GM18517 (cell line): Measurements from ENCODE around the gene PADI1.
"Not testable (repeated sequence)": the region's sequence is repeated elsewhere in the genome, so short reads cannot be mapped to it uniquely, and the experiment has no call there.

ENCODE experiments used
- ATAC-seq: cut with Tn5 transposase; IDR thresholded peaks from one replicate; pipeline ENCODE4 v1.9.1; 2021; ENCODE audit warnings: mild to moderate bottlenecking, moderate library complexity; ENCODE audit not compliant: unreplicated experiment

Gene PADI1

DNA sequence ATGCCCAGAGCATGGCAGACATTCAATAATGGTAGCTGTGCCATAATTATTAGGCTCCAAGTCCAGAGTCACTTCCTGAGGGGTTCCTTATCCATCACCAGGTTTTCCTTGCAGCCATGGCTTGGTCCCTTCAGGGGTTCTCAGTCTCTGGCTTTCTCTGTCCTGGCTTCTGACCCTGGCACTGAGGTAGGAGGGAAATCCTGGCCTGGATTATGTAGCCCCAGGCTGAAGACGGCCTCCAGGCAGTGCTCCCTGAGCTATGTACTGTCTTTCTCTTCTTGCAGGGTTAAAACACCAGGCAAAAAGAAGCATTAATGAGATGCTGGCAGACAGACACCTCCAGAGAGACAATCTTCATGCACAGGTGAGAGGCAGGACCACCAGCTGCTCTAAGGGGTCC, 34.5 kb downstream of the PADI1 start:
- no peak for ATAC-seq

DNA sequence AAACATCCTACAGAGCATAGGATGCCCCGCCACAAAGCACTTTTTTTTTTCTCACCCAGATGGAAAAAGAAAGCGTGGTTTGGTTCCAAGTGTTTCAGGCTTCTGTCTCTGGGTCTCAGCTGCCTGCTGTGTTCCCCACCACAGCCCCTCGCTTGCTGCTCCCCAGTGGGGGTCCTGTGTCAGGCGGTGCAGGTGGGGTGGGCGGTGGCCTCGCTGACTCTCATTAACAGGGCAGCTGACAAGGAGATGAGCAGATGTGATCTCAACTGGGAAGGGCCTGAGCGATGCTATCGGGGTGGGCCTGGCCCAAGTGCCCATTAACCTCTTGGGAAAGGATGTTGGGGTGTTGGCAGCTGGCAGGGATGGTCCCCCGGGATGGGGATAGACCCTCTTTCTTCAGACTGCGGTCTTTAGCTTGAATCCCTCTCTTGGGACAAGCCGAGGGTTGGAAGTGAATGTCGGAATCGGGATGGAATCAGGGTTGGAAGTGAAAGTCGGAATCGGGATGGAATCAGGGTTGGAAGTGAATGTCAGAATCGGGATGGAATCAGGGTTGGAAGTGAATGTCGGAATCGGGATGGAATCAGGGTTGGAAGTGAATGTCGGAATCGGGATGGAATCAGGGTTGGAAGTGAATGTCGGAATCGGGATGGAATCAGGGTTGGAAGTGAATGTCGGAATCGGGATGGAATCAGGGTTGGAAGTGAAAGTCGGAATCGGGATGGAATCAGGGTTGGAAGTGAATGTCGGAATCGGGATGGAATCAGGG, 36.3 kb downstream of the PADI1 start:
- not testable (repeated sequence) for ATAC-seq

DNA sequence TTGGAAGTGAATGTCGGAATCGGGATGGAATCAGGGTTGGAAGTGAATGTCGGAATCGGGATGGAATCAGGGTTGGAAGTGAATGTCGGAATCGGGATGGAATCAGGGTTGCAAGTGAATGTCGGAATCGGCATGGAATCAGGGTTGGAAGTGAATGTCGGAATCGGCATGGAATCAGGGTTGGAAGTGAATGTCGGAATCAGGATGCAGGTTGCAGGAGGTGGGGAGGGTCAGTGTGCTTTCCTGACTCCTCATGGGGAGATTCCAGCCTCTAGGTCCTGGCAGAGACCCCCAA, 36.8 kb downstream of the PADI1 start:
- ATAC-seq, result not testable (repeated sequence)

DNA sequence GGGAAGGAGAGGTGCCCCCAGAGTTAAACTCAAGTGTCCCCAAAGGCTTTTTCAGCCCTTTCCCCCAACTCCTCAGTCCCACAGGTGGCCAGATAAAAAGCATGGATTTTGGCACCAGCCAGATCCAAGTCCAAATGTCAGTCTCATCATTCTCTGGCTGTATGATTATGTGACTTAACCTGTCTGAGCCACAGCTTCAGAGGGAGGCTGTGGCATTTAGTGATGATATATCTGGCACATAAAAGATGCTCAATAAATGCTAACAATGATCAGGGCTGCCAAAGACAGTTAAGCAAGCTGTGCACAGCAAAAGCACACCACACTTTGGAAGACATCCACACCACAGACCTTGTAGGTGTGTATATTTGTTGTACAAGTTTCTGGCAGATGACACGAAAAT, 38.3 kb downstream of the PADI1 start:
- no peak for ATAC-seq

DNA sequence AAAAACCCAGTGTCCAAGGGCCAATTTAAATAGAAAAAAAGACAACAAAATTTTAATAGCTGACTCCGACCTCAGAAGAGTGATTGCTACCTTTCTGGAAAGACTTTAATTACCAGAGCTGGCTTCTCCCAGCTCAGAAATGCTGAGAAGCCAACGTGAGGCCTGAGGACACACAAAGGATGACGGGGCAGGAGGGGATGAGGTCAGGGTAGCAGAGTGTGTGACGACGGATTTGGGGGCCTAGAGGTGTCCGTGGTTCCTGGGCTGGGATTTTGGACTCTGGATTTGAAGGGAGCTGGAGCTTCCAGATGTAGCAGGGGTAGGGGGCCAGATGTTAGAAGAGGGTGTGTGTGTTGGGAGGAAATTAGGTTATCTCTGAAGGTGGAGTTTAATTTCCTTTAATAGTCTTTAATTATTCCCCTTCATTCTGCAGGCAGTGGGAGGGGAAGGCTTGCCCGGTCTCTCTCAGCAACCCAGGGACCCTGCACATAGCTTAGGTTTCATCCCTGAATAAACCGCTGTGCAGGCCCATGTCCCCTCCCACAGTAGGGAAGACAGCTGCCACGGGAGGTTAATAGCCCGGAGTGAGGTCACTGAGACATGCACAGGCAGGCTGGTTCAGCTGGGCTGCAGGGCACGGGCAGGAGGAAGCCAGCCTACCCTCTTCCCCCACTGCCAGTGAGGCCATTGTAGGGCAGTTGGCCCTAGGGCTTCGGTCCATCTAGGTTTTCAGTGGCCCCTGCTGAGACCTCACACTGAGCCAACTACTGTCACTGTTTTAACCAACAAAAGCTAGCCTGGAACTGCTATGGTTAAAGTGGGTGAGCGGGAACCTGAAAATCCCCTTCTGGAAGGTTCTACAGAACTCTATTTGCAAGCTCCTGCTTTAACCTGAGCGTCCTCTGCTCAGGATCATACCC, 40.2 kb downstream of the PADI1 start:
- ATAC-seq, result no peak

DNA sequence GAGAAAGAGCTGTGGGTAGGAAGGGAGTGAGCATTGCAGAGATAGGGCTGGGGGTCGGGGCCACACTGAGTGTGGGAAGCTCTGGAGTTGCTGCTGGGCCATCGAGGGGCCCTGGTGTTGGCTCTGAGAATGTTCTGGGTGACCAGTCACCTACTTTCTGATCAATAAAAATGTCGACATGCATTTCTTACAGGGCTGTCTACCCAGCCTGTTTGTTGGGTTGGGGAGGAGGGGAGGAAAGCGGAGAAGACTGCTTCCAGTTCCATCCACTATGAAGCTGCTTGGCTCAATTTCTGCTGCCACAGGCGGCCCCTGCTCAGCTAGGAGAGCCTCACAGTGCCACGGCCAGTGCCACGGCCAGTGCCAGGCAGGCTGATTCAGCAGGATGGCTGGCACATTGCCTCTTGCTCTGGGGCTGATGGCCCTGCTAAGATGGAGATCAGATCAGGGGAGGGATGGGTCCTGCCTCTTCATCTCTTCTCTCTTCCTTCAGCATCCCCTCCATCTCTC, 40.9 kb downstream of the PADI1 start:
- no peak for ATAC-seq

DNA sequence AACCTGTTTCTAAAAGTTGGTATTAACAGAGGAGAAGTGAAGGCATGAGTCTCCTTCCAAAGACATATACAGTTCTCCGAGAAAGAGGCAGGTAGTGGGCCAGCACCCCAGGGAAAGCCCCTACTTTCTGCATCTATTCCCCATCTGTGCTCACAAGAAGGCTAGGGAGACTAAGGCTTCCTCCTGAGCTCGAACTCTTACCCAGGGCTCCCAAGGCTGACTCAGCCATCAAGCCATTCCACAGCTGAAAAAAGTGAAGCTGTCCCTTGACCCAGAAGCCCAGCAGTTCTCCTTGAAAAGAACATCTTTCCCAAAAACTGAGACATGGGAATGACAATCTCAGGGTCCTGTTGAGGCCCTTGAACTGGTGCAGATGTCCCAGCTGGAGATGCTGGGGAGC, 42.0 kb downstream of the PADI1 start:
- ATAC-seq, result no peak

DNA sequence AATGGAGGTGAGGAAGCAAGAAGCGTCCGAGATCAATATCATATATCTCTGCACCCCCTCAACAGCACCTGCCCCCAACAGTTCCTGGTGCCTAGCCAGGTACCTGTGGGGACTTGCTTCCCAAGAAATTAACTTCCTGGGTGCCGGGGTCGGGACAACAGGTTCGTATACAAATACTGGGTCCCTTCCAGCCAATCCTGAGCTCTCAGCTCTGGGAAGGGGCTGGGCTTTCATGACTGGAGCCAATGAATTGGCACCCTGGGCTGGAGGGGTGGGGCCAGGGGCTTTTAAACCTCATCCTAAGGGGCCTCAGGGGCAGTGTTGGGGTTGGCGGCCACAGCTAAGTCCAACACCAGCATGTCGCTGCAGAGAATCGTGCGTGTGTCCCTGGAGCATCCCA, 43.9 kb downstream of the PADI1 start, which contains the start of gene PADI3:
Gene PADI3, plus strand, starts transcription at position 318 of the 400 bp plus-strand sequence. Its CDS starts 40 bp downstream, at position 358.
- ATAC-seq, result no peak

DNA sequence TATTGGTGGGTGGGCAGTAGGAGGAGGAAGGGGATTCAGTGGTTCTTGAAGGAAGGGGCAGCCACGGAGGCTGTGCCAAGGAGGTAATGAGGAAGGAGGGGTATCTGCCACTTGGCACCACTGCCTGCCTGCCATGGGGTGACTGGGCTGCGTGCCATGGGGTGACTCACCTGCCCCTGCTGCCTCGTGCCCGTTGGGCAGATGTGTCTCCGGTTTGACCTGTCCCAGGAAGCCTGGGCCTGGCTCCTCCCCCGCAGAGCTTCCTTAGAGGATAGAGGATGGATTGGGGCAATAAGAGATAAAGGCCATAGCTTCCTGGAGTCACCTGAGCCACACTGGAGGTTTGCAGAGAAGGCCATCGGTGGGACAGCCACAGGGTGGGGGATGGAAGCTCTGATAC, 45.7 kb downstream of the PADI1 start:
- ATAC-seq, result no peak

DNA sequence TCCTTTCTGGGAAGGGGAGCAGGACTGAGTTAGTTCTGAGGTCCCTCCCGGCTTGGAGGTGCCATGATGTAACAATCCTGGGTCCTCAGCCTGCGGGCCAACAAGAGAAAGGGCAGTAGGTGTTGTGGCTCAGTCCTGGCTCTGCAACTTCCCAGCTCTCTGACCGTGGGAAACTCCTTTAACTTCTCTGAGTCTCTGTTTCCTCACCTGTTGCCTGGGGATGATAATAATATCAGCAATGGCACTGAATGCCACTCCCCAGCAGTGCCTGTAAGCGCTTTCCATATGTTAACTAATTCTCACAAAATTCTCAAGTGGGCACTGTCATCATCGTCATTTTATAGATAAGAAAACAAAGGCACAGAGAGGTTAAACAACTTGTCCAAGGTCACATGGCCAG, 46.3 kb downstream of the PADI1 start:
- ATAC-seq, result no peak

DNA sequence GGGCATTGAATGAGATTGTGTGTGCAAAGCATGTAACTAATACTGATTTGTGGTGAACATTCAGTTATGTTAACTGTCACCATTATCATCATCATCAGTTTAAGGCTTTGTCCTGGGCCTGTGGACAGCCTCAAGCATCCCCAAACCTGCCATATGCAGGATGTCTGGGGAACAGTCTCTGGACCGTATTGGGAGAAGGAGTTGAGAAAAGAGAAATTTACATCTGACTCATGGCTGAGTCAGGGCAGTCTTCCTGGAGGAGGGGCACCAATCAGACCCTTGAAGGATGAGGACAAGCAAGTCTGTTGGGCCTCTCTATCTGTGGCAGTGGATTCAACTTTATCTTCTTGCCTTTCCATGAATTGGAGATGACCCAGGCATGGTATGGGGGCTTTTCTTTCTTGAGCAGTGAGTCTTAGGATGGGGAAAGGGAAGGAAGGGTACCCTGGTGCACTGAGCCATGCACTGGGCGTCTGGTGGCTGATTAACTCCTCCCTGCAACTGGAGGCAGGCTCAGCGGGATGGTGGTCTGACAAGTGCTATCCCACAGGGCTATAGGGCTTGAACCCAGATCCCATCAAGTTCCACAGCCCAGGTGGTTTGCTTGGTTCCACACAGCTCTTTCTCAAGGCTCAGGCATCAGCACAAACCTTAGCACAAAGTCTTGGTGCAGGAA, 46.9 kb downstream of the PADI1 start:
- ATAC-seq, result no peak

DNA sequence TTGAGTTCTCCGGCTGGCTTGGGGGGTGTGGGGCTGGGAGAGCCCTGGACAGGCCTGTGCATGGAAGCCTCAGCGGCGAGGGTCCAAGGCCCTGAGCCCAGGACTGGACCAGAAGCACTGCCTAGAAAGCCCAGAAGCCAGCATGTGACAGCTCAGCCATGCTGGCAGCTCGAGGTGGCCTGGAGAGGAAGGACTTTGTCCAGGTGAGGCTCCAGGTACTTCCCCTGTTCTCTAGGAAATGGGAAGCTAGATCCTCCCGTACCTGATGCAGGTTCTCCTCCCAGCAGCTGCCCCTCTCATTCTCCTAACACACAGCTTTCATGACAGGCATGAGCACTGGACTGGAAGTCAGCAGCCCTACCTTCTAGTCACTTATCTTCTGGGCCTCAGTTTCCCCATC, 50.4 kb downstream of the PADI1 start:
- no peak for ATAC-seq

DNA sequence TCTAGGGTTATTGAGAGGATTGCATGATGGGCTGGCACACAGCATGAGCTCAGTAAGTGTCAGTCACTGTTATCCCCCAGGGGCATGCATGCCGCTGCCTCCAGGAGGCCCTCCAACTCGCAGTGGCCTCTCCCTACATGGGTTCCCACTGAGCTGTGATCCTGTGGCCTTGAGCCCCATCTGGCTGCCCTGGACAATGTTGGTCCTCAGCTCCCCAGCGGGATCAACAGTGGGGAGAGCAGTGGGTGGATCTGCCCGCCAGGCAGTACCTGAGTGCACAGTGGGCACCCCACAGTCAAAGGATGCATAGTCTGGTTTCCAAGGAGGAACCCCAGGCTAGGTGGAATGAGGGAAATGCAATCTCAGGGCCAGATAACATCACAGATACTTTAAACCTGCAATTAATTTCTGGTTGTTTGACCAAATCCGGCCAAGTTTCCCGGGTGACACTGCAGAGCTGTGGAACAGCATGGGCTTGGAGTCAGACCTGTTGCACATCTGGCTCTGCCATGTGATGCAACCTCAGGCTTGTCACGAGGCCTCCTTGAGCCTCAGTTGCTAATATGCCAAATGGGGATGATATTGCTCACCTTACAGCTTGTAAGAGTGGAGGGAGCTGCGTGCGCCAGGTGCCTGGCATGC, 53.3 kb downstream of the PADI1 start:
- ATAC-seq, result no peak

DNA sequence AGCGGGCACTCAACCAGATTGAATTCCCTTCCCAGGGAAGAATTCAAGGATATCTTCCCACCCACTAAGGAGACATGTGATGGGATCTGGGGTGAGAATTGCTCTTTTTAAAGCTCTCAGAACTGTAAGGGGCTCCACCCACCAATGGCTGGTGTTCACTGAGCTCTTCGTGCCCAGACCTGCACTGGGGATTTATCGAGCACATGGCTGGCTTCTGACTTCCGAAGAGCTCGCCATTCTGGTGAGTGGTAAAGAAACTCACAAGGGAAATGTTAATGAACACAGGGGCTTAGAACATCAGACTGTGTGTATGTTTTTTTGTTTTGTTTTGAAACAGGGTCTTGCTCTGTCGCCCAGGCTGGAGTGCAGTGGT, 53.8 kb downstream of the PADI1 start:
- no peak for ATAC-seq

DNA sequence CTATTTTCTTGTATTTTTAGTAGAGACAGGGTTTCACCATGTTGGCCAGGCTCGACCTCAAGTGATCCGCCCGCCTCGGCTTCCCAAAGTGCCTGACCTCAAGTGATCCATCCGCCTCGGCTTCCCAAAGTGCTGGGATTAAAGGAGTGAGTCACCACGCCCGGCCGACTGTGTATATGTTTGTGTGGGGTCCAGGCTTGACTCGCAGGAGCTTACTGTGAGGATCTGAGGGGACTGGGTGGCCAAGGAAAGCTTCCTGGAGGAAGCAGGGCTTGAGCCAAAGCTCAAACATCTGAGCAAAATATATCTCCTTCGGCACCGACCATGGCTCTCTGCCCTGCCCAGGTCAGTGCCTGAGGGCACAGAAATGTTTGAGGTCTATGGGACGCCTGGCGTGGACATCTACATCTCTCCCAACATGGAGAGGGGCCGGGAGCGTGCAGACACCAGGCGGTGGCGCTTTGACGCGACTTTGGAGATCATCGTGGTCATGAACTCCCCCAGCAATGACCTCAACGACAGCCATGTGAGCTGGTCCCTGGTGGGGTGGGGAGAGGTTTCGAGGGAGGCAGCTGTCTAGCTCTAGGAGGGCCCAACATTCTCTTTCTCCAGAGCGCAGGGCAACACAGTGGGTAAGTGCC, 54.4 kb downstream of the PADI1 start:
- no peak for ATAC-seq

DNA sequence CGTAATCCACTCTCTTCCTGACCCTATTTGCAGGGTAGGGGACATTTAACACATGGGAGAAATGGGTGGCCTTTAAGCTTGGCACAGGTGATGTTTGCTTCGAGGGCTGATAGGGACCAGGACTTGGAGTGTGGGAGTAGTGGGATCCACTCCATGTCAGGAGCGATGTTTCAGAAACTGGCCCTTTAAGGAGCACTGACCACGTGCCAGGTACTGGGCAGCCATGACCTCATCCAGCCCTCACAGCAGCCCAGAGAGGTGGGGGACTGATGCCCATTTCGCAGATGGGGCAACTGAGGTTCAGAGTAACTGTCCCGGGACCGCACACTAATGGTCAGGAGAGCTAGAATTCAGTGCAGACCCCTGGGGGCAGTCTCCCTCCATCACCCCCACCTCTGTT, 55.3 kb downstream of the PADI1 start:
- ATAC-seq, result no peak

DNA sequence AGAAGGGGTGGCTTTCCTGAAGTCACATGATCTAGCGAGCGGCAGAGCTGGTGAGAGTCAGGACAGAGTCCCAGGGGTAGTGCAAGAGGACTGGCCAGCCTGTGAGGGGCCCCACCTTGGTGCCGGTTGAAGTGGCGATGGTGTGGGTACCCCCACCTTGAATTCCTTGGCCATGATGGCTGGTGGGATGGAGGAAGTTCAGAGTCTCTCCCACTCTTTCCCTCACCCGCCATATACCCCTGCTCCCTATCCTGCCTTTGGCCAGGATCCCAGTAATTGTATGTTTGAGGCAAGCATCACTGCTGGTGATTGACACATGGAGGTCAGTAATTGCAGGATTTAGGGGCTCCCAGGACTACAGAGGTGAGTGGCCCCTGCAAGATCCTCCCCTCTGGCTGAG, 55.8 kb downstream of the PADI1 start:
- no peak for ATAC-seq

DNA sequence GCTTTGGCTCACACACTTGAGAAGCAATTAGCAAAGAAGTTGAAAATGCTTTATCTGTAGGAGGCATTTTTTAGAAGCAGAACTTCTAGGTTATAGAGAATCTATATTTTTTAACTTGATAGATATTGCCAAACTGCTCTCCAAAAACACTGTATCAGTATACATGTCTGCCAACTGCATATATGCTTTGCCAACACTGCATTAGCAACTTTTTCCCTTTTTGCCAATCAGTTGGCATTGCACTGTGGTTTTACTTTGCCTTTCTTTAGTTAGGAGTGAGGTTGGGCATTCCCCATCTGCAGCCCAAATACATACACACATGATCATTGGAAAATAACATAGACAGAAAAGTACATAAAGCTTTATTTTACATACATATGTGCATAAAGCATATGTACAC, 59.0 kb downstream of the PADI1 start:
- no peak for ATAC-seq

DNA sequence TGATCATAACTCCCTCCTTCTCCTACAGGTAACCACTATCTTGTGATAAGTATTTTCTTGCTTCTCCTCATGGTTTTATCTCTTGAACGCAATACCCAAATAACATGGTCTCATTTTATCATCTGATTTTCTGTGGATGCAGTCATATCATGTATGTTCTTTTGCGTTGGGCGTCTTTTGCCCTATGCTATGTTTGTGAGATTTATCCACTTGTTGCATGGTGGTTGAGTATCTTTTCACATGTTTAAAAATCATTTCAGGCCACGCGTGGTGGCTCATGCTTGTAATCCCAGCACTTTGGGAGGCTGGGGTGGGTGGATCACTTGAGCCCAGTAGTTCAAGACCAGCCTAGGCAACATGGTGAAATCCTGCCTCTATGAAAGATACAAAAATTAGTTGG, 59.5 kb downstream of the PADI1 start:
- ATAC-seq, result no peak

DNA sequence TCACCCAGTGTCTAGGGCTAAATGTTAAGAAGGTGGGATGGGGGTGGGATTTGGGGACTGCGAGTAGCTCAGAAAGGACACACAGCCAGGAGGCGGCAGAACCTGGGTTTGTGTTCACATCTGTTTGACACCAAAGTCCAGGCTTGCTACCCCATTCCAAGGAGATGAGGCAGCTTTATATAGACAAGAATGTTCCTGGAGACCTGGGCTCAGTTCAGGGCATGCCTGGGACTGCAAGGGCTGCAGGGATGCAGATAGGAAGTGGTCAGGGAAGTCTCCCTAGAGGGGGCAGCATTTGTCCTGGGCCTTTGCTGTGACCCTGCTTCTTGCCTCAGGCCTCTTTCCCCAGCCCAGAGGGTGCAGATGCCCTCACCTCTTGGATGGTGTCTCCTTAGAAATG, 60.2 kb downstream of the PADI1 start:
- no peak for ATAC-seq

DNA sequence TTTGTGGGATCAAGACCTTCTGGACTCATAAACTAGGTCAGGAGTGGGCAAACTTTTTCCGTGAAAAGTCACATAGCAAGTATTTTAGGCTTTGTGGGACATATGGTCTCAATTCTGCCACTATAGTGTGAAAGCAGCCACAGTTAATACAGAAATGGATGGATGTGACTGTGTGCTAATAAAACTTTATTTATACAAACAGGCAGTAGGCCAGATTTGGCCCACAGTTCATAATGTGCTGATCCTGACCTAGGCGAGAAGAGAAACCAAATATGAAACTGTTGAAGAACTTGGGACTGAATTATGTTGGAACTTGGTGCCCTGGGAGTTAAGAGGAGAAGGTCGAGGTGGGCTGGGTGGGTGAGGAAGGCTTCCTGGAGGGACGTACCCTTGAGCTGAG, 61.0 kb downstream of the PADI1 start:
- no peak for ATAC-seq
